ENCODE measurements around the gene MAD1L1.

GRCh38 chr7:2279896-2280295 lies 47.2 kb upstream of the MAD1L1 start:
- no peak for TF ChIP-seq CTCF (IDR thresholded peaks at IDR 0.05; ENCODE audit: borderline replicate concordance, extremely low read depth, low read length, poor library complexity, severe bottlenecking)
- TF ChIP-seq EZH2 (IDR thresholded peaks at IDR 0.05; ENCODE audit: borderline replicate concordance, low read depth, low read length, severe bottlenecking): no peak

All from DND-41 (cell line).